Lower leg skin (tissue), 4 donors: ENCODE data around the gene ZNF608. TPM values are rescaled to one million over a fixed set of nuclear protein-coding genes. Genes with fewer than 3 reads are reported as not detected.

Source experiments
- DNase-seq, 2 donors: peaks; one replicate each; pipeline ENCODE4 v3.0.0-alpha.2; 2019; ENCODE audit warnings: low spot score in 2 of 2
- H3K4me3 ChIP-seq: fragments of 200-600 bp; sonication (generic); 2 replicates; pipeline ENCODE4 v1.5.1; 2017; ENCODE audit warnings: mild to moderate bottlenecking, low read depth; ENCODE audit not compliant: poor library complexity, severe bottlenecking
- CTCF ChIP-seq, 3 donors: fragments of 450-650 bp; IDR thresholded peaks; one replicate each; pipeline ENCODE4 v1.5.1; 2016; ENCODE audit warnings: antibody characterized with exemption in 3 of 3, mild to moderate bottlenecking in 3 of 3, moderate library complexity in 2 of 3
- POLR2A ChIP-seq, 2 donors: fragments of 450-650 bp; IDR thresholded peaks; one replicate each; pipeline ENCODE4 v1.6.1; 2016 to 2017; ENCODE audit warnings: antibody characterized with exemption in 2 of 2, mild to moderate bottlenecking in 1 of 2, moderate library complexity in 1 of 2
- WGBS, 2 donors: methylation state at CpG; one replicate each; pipeline ENCODE4 v1.1.5; 2018; 5-methylcytosine and 5-hydroxymethylcytosine counted together
- intact Hi-C: fragments of 100-400 bp; cut with DNase I; formaldehyde crosslinking; loops from one replicate; pipeline ENCODE4 v1.15.0; 2023; ENCODE audit warnings: low total_unique reads
- total RNA-seq, 4 donors: library from RNA; depleted of rRNA; stranded (reverse); fragments of >200 nt; gene quantifications; one replicate each; pipeline ENCODE4 v1.1.0, GENCODE V29; 2016

ZNF608 gene
- total RNA-seq, 4 donors from 2014 or later = 3.8 to 11.6 (median 6.7) TPM

GRCh38 chr5:124704594-124705284 is 41.7 kb downstream of the ZNF608 start:
- intact Hi-C loops = no loop called here
- TF ChIP-seq CTCF (IDR thresholded peaks at IDR 0.05) (no peak), POLR2A (IDR thresholded peaks at IDR 0.05) (no peak)
- 73% methylated on average over 6 of the region's 6 CpGs for WGBS, 2 donors

DNA sequence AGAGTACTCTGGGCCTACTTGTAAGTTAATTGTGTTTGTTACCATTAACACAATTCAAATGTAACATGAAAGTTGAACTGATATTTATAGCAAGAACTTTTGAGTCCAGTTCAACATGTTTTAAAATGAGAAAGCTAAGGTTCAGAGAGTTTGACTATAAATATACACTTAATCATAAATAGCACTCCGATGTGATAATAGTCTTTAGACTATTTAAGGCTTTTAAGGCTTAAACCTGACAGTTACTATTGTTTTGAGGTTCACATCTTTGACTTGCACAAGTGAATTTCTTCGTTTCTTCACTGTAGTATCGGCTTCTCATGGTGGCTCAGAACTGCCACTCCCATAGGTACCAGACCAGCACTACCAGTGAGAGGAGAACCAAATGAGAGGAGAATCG is 42.4 kb downstream of the ZNF608 start:
- WGBS, 2 donors = 94% methylated on average over 4 of the region's 4 CpGs
- intact Hi-C loops = no loop called here
- H3K4me3 ChIP-seq = no peak overlapping the region
- no peak for TF ChIP-seq POLR2A (IDR thresholded peaks at IDR 0.05)
- no peak for TF ChIP-seq CTCF (IDR thresholded peaks at IDR 0.05)
- DNase-seq = no peak

More at GRCh38 chr5:124704594-124705284, 41.7 kb downstream of the ZNF608 start:
- DNase-seq = no peak
- no peak overlapping the region for H3K4me3 ChIP-seq

GRCh38 chr5:124702525-124702924 is 43.9 kb downstream of the ZNF608 start:
- H3K4me3 ChIP-seq = no peak overlapping the region
- intact Hi-C loops = no loop called here
- WGBS, 2 donors = 53 to 54% methylated on average over 2 of the region's 2 CpGs
- no peak for DNase-seq
- TF ChIP-seq CTCF (IDR thresholded peaks at IDR 0.05) (no peak), POLR2A (IDR thresholded peaks at IDR 0.05) (no peak)

- H3K4me3 ChIP-seq = no peak overlapping the region
- no peak for TF ChIP-seq CTCF (IDR thresholded peaks at IDR 0.05)
- TF ChIP-seq POLR2A (IDR thresholded peaks at IDR 0.05) = no peak
- 76 to 81% methylated on average over 6 of the region's 6 CpGs for WGBS, 2 donors
- intact Hi-C loops = no loop called here
- DNase-seq = no peak
These were observed 44.5 kb downstream of the ZNF608 start for GRCh38 chr5:124701873-124702425.

DNA sequence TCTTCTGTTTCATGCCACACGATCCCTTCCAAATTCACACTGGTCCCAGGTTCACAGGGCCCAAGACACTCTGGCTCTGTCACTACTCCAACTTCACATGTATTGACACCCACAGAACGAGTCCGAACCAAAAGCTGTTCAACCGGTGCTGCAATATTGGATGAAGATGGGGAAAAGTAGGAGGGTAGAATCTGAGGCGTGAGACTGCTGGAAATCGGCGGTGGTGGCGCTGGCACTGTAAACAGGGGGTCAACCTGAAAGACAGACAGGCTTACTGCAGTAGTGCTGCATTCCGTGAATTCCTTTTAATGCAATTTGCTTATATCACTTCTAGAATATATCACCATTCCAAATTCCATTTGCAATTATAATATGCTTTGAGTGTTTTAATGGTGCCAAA is 45.4 kb downstream of the ZNF608 start:
- intact Hi-C loops = no loop called here
- TF ChIP-seq CTCF (IDR thresholded peaks at IDR 0.05) (no peak), POLR2A (IDR thresholded peaks at IDR 0.05) (no peak)
- WGBS, 2 donors = 55 to 61% methylated on average over 9 of the region's 9 CpGs
- no peak overlapping the region for H3K4me3 ChIP-seq
- no peak for DNase-seq
